A549 treated with Hydrocortisone at 1 μM for 4 hours (cell line): ENCODE measurements around the gene NUFIP1. TPM values are rescaled to one million over a fixed set of nuclear protein-coding genes. Genes with fewer than 3 reads are reported as not detected.

Experiments
- total RNA-seq: library from RNA; stranded (reverse); fragments of 200-300 nt; extraction: Qiagen RNA extraction; gene quantifications from 5 replicates; pipeline ENCODE4 v1.2.3, GENCODE V29; 2022

NUFIP1 gene
- 5.2 to 7.6 TPM (median 6.2 TPM) in 5 replicates for total RNA-seq

DNA sequence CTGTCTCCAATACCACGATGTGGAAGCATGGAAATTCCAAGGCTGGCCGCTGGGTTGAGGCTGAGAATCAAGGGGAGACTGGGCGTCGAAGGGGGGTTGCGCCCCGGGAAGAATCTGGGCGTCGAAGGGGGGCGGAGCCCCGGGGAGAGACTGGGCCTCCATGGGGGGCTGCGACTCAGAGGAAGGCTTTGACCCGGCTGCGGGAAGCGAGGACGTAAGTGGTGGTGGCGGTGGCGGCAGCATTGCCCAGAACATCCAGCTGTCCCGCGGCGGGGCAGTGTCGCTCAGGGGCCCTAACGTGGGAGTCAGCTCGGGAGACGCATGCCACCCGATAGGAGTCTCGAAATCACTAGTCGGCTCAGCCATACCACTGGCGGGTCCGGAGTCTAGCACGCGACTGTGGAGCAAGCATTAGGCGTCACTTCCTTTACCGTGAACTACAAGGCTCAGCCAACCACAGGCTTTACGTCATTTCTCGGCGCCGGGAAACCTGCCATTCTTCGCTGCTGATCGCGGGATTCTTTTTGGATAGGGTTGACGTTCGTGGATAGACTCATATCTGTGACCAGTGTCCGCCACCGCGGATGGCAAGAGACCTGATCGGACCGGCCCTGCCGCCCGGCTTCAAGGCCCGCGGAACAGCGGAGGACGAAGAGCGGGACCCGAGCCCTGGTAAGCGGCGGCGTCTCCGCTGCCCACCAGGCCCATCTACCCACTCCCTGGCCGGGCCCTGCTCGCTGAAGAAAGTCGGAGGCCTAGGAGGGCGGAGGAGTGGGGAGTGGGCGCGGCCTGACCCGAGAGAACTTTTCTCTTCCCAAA, at the start of gene NUFIP1, which contains the start of gene GPALPP1:
NUFIP1 (minus strand) TSS at position 401 of the 819 bp plus-strand sequence; CDS start at position 366, 35 bp downstream.
GPALPP1 (plus strand) TSS at position 468 of the 819 bp plus-strand sequence; CDS start at position 585, 117 bp downstream.

Other genes starting within 250 kb of the NUFIP1 start
- 7.1 to 15.2 TPM (median 10.5 TPM) in 5 replicates for gene GPALPP1, start 67 bp upstream of the NUFIP1 start, total RNA-seq
- 18.5 to 20.5 TPM (median 20.1 TPM) in 5 replicates for gene GTF2F2, start 131.0 kb upstream of the NUFIP1 start, total RNA-seq
- not detected in 5 replicates for gene KCTD4, start 211.6 kb upstream of the NUFIP1 start, total RNA-seq